Embryonic facial prominence (tissue), 1 donor: ENCODE data around the gene DNAI4.
"Not testable (repeated sequence)": the region's sequence is repeated elsewhere in the genome, so short reads cannot be mapped to it uniquely, and the experiment has no call there.

Experiments used
- DNase-seq: peaks from one replicate; pipeline ENCODE4 v3.0.0-alpha.2; 2016; ENCODE audit errors: extremely low spot score

Gene DNAI4

GRCh38 chr1:66833112-66833511 lies 91.5 kb downstream of the DNAI4 start:
- DNase-seq, result no peak

GRCh38 chr1:66831529-66832239 lies 93.0 kb downstream of the DNAI4 start:
- no peak for DNase-seq

DNA sequence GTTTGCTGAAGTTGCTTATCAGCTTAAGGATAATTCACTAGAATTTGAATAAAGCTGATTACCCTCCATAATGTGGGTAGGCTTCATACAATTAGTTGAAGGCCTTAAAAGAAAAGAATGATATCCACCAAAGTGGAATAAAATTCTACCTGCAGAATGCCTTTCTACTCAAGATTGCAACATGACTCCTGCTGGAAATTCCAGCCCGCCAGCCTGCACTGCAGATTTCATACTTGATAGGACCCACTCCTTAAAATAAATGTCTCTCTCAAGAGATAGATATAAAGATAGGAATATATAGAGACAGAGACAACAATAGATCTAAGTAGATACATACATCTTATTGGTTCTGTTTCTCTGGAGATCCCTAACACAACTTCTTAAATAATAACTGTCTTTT lies 99.9 kb downstream of the DNAI4 start:
- DNase-seq, result no peak

DNA sequence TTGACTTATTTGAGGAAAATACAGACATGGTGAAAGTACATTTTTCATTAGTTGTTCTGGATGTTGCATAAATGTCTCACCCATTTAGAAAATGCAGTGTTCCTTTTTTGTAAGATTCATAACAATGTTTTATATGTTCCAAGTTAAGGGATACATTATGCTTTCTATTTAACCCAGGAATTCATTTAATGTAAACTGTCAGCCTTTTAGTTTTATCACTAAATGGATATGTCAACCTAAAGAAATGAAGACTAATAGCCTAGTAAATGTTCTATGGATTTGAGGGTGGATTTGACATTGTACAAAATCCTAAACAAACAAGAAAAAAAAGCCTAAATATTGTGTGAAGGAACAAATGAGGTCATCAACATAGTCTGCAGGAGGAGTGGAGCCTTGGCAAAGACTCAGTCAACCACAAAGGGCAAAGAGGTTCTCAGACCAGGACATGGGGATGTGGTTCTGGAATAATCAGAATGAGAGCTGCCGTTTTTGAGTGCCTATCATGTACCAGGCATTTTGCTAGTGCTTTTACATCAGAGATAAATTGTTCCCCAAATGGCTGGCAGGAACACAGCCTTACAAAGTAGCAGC lies 114.8 kb downstream of the DNAI4 start:
- no peak for DNase-seq

GRCh38 chr1:66809245-66809644 lies 115.4 kb downstream of the DNAI4 start:
- no peak for DNase-seq

GRCh38 chr1:66795839-66796238 lies 128.8 kb downstream of the DNAI4 start:
- not testable (repeated sequence) for DNase-seq

GRCh38 chr1:66791621-66792610 lies 132.7 kb downstream of the DNAI4 start:
- no peak for DNase-seq

DNA sequence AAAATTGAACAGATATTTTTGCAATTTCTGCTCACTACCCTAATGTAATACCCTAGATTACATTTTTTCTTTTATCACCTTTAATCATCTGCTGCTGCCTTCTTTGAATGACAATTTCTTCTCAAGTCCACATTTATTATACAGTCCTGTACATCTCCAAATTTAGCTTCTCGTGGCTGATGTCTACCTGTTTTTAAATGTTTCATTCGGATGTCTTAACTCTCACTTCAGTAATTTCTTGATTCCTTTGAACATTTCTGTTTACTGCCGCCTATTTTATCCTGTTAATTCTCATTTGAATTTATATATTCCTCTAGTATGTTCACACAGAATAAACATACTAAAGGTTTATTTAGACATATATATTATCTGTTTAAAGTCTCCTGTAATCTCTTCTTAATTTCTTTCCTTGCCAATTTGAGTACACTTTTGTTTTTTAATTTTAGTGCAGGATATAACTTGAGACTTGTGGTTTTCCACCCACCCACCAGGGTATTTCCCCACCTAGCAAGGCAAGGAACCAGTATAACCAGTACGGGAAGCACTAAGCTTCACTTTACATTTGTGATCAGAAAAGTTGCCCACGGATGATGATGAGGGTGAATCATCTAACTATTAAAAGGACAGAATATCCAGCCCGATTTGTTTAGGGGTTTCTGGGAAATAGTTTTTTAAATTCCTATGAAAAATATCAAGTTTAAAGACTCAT lies 136.3 kb downstream of the DNAI4 start:
- no peak for DNase-seq

DNA sequence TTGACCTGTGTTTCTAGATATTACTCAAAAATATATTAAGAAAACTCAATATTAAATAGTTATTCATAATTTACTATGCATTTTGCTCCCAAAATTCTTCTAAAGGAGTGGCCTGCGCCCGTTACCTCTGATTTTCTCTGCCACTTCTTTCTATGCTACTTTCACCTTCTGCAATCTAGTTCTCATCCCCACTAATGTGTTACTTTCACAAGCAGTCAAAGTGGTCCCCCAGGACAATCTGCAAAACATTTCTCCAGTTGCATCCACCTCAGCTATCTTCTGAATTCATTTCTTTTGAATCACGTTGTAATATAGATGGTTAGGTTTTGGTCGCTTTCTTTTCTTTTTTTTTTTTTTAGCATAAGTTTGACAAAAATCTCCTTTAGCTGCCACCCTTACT lies 137.0 kb downstream of the DNAI4 start:
- DNase-seq, result no peak

GRCh38 chr1:66785800-66786199 lies 138.9 kb downstream of the DNAI4 start:
- DNase-seq, result not testable (repeated sequence)

DNA sequence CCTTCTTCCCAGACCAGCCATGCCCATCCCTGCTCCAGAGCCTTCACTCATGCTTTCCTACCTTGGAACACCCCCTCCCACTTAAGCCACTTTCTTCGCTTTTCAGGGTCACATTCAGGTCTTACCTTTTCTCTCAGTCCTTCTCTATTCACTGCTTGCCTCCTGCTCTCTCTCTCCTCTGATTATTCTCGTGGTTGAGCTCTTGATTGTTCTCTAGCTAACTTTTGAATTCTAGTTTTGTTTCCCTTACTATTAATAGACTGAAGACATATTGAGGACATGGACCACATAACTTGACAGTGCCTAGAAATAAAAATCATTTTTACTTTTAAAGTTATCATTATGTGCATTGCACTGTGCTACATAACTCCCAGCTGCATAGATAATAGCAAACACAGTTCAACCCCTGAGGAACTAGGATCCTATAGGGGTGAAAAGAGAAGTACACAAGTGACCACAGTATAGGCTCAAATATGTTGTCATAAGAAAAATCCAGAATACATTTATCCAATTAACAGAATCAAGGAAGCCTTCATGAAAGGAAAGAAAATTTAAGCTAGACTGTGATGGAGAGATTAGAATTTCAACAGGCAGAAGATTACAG lies 145.1 kb downstream of the DNAI4 start:
- DNase-seq, result no peak

GRCh38 chr1:66778969-66779368 lies 145.7 kb downstream of the DNAI4 start:
- no peak for DNase-seq

GRCh38 chr1:66778266-66778665 lies 146.4 kb downstream of the DNAI4 start:
- no peak for DNase-seq

- no peak for DNase-seq
These were observed 146.8 kb downstream of the DNAI4 start for GRCh38 chr1:66777831-66778230.

DNA sequence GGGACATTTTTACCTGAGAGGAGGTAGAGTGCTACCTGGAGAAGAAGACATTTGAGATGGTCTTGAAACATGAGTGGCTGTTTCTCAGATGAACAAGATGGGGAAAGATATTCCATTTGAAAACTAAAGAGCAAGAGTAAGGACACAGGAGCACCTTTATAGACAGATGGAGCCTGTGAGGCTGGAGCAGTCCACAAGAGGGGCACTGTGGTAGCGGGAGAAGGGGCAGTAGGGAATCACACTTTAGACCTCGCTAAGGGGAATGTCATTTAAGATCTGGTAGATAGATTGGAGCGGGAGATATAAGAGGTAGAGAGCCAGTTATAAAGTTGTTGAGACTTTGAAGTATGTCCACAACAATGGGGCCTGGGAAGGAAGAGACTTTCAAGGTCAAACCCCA lies 149.0 kb downstream of the DNAI4 start:
- DNase-seq, result no peak

DNA sequence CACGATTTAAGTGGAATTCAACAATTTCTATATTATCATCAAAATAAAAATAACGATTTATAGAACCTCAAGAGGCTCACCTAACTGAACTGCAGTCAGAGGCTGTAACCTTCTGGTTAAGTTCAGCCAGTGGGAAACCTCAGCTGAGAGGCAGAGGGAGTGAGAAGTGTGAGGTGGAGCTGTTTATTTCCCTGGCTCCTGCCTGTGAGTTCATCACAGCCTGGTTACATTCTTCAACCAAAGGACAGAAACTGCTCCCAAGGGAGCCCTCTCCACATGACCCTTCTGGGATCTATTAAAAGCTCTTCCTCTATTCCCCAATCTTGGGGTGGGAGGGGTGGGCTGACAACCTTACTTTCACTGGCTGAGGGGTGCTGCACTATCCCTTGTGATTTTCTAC lies 150.2 kb downstream of the DNAI4 start:
- DNase-seq, result no peak

DNA sequence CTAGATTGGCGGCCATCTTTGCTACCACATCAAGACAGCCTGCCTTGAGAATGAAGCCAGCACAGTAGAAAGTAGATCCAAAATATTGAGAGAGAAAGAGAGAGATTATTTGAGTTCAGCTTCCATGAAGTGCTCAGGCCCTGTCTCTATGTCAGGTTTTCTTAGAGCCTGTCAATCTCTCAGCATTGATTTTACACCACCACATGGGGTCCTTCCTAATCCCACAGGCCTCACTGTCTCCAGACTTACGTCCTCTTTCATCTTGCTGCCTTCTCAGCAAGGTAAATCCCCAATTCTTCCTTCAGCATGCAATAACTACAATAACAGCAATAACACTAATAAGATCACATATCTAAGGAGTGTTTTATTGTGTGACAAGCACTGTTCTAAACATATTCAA lies 151.4 kb downstream of the DNAI4 start:
- no peak for DNase-seq

- DNase-seq, result no peak
These were observed 154.0 kb downstream of the DNAI4 start for GRCh38 chr1:66770694-66771093.

DNA sequence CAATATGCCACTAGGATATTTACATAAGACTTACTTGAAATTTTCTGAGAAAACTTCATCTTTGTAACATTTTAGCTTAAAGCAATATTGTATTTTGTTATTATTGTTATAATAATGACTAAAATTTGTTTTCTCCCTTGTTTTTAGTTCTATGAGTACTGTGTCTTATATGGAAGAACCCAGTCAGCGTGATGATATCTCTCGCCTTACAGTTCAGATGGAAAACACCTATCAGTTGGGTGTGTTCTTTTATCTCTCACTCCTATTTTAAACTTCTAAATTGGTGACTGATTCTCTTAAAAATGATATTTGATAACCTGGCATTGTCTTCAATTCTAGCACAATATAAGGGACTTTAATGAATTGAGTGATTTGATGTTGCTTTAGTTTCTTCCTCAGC lies 154.4 kb downstream of the DNAI4 start:
- DNase-seq, result no peak

DNA sequence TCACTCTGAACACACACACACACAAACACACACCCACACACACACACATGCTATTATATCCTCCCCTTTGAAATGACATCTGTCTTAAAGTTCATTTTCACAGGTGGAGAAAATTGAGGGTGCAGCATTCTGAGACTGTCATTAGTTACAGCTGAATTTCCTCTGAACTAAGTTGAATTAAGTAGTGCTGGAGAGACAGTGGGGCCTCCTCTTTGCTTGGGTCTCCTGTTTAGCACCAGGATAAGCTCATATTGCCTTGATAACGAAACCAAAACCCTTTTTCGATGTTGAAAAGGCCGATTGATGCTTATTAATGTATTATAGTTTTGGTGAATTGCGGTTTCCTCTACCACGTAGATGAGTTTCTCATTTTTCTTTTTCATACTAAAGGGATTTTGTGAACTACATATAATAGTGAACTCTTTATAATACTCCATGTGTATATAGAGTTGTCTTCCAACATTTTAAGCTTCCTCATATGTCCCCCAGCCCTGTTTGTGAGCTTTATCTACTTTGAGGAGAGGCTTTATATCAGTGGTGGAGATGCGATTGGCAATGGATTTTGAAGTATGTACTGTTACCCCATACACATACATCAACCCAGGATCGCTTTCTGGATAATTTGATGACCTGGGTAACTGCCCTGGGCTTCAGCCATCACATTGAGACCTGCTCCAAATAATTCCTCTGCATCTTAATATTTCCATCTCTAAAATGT lies 155.0 kb downstream of the DNAI4 start:
- no peak for DNase-seq

GRCh38 chr1:66768965-66769364 lies 155.7 kb downstream of the DNAI4 start:
- no peak for DNase-seq
